ENCODE data around the gene TMEM235.

The TMEM235 gene

DNA sequence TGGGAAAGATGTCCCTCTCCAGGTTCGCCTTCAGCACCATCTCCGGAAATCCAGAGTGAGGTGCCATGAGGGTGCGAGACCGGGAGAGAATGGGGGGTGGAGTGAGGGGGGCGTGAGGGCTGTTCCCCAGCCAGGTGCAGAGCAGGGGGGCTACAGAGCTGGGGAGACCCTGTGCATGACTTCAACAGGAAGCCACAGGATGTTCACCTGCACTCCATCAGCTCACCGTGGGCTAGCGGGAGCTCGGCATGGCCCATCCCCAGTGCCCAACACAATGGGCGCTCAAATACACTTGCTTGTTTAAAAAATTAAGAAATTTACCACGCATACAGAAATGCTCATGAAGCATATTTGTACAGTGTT lies 27.7 kb downstream of the TMEM235 start:
- no peak for TF ChIP-seq TAF1 (IDR thresholded peaks at IDR 0.05; ENCODE audit: borderline replicate concordance, insufficient read depth, low read length)
- no peak for TF ChIP-seq POLR2AphosphoS5 (IDR thresholded peaks at IDR 0.05; ENCODE audit: low read depth, low read length)
- TF ChIP-seq, protein P1, sequence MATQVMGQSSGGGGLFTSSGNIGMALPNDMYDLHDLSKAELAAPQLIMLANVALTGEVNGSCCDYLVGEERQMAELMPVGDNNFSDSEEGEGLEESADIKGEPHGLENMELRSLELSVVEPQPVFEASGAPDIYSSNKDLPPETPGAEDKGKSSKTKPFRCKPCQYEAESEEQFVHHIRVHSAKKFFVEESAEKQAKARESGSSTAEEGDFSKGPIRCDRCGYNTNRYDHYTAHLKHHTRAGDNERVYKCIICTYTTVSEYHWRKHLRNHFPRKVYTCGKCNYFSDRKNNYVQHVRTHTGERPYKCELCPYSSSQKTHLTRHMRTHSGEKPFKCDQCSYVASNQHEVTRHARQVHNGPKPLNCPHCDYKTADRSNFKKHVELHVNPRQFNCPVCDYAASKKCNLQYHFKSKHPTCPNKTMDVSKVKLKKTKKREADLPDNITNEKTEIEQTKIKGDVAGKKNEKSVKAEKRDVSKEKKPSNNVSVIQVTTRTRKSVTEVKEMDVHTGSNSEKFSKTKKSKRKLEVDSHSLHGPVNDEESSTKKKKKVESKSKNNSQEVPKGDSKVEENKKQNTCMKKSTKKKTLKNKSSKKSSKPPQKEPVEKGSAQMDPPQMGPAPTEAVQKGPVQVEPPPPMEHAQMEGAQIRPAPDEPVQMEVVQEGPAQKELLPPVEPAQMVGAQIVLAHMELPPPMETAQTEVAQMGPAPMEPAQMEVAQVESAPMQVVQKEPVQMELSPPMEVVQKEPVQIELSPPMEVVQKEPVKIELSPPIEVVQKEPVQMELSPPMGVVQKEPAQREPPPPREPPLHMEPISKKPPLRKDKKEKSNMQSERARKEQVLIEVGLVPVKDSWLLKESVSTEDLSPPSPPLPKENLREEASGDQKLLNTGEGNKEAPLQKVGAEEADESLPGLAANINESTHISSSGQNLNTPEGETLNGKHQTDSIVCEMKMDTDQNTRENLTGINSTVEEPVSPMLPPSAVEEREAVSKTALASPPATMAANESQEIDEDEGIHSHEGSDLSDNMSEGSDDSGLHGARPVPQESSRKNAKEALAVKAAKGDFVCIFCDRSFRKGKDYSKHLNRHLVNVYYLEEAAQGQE (IDR thresholded peaks at IDR 0.05; ENCODE audit: insufficient read depth in 1 of 2, low read depth in 2 of 2, low read length in 2 of 2), result no peak
- TF ChIP-seq SIN3A (IDR thresholded peaks at IDR 0.05; ENCODE audit: borderline replicate concordance, insufficient read depth, low read length), result no peak
- TF ChIP-seq FOXP2 (optimal IDR thresholded peaks at IDR 0.05; ENCODE audit: borderline replicate concordance, extremely low read depth, extremely low read length, insufficient read depth), result no peak

DNA sequence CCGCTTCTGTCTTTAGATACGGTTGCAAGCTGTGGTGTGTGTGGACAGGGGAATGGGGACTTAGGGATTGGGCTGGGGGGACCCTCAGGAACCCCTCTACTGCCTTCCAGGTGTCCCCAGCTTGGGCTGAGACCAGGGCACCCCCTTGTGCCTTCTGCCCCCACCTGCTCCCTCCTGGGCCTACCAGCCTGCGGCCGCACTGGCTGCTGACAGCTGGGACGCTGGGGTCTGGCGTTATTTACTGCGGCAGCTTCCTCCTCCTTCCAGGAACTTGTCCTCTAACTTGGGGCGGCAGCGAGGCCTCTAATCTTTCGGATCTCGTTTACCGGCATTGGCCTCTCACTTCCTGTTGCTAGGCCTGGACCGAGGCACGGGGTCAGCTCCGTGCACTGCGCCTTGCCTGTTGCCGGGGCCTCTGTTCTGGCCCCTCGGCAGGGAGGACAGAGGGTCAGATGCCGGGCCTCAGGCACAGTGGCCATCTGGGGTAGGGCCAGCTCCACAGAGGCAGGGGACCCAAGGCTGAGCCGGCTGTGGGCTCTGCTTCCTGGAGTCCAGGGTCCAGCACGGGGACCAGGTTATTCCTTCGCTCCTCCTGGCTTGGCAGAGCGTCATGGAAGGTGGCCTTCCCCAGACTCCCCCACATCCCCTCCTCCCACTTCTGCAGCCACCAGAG lies 31.8 kb downstream of the TMEM235 start:
- TF ChIP-seq FOXP2 (optimal IDR thresholded peaks at IDR 0.05; ENCODE audit: borderline replicate concordance, extremely low read depth, extremely low read length, insufficient read depth) (peak; percentile 98), POLR2AphosphoS5 (IDR thresholded peaks at IDR 0.05; ENCODE audit: low read depth, low read length) (peak; percentile 53; the same call in 1 of the 2 replicates), SIN3A (IDR thresholded peaks at IDR 0.05; ENCODE audit: borderline replicate concordance, insufficient read depth, low read length) (peak; percentile 82; the same call in 1 of the 2 replicates), TAF1 (IDR thresholded peaks at IDR 0.05; ENCODE audit: borderline replicate concordance, insufficient read depth, low read length) (peak; percentile 55; the same call in 1 of the 2 replicates)
- TF ChIP-seq, protein P1 (IDR thresholded peaks at IDR 0.05; ENCODE audit: insufficient read depth in 1 of 2, low read depth in 2 of 2, low read length in 2 of 2), result peak in 1 of 2 experiments; percentile 72; a peak in 2 of 4 replicates

DNA sequence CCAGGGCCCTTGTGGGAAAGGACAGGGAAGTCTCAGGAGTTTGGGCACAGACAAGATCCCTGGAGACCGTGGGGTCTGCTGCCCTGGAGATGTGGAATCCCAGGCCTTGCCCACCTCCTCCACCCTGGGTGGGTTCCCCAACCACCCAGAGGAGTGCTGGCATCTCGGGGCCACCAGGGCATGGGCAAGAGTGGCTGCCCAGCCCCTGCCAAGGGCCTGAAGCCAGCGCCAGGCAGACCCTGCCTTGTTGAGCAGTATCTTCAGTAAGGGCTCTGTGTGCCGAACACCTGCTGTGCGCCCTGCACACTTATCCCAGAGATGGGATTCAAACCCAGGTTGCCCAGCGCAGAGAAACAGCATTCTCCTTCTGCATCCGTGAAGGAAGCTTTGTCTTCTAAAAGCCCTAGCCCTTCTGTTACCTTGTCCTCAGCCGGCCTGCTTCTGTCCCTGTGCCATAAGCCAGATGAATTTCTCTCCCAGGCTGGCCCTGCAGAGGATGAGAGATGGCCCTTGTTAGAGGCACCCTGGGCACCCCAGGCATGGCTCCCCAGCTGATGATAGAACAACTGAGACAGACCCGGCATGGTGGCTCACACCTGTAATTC lies 32.4 kb downstream of the TMEM235 start:
- TF ChIP-seq TAF1 (IDR thresholded peaks at IDR 0.05; ENCODE audit: borderline replicate concordance, insufficient read depth, low read length) (no peak), FOXP2 (optimal IDR thresholded peaks at IDR 0.05; ENCODE audit: borderline replicate concordance, extremely low read depth, extremely low read length, insufficient read depth) (no peak), SIN3A (IDR thresholded peaks at IDR 0.05; ENCODE audit: borderline replicate concordance, insufficient read depth, low read length) (no peak), POLR2AphosphoS5 (IDR thresholded peaks at IDR 0.05; ENCODE audit: low read depth, low read length) (no peak)
- TF ChIP-seq, protein P1 (IDR thresholded peaks at IDR 0.05; ENCODE audit: insufficient read depth in 1 of 2, low read depth in 2 of 2, low read length in 2 of 2), result no peak

DNA sequence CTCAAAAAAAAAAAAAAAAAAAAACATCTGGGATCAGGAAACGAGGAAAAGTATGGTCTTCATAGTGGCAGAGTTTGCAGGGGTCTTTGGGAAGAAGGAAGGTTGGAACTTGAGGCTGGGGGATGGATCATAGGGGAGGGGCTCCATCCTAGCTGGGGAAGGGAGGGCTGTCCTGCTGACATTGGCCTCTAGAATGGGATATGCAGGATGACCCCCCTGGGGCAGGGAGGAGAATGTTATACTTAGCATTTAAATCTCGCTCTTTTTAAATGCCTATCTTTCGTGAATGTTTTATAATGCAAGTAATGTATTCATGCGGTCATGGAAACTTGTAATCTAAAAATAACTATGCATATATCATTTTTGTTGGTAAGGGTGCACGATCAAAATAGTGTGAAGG lies 33.2 kb downstream of the TMEM235 start:
- TF ChIP-seq FOXP2 (optimal IDR thresholded peaks at IDR 0.05; ENCODE audit: borderline replicate concordance, extremely low read depth, extremely low read length, insufficient read depth), result no peak
- TF ChIP-seq TAF1 (IDR thresholded peaks at IDR 0.05; ENCODE audit: borderline replicate concordance, insufficient read depth, low read length), result no peak
- TF ChIP-seq POLR2AphosphoS5 (IDR thresholded peaks at IDR 0.05; ENCODE audit: low read depth, low read length), result no peak
- TF ChIP-seq, protein P1 (IDR thresholded peaks at IDR 0.05; ENCODE audit: insufficient read depth in 1 of 2, low read depth in 2 of 2, low read length in 2 of 2), result no peak
- TF ChIP-seq SIN3A (IDR thresholded peaks at IDR 0.05; ENCODE audit: borderline replicate concordance, insufficient read depth, low read length), result no peak
